SU-DHL-6 (cell line): ENCODE results near the gene RGS8.

Source experiments
- H2AFZ ChIP-seq: fragments of 200-600 bp; sonication (generic); 2 replicates; pipeline ENCODE4 v1.6.1; 2014; ENCODE audit warnings: low read depth, mild to moderate bottlenecking, moderate library complexity, mixed read lengths, antibody characterized with exemption, low read length; ENCODE audit not compliant: severe bottlenecking
- H3F3A ChIP-seq: fragments of 200-600 bp; shearing (Covaris generic); 2 replicates; pipeline ENCODE4 v1.6.0; 2016; ENCODE audit warnings: antibody characterized with exemption, mild to moderate bottlenecking; ENCODE audit not compliant: insufficient read depth
- H3K27ac ChIP-seq: fragments of 200-600 bp; sonication (generic); 2 replicates; pipeline ENCODE4 v1.5.1; 2016; ENCODE audit warnings: low read depth, mild to moderate bottlenecking, low read length, moderate library complexity, mixed read lengths
- H3K27me3 ChIP-seq: fragments of 200-600 bp; sonication (generic), shearing (Covaris generic); 2 replicates; pipeline ENCODE4 v1.6.0; 2014; ENCODE audit warnings: mild to moderate bottlenecking, low read length
- H3K36me3 ChIP-seq: fragments of 200-600 bp; sonication (generic); 2 replicates; pipeline ENCODE4 v1.6.1; 2014; ENCODE audit warnings: mild to moderate bottlenecking, low read length, mixed read lengths
- H3K4me2 ChIP-seq: fragments of 300-600, 200-600 bp; shearing (Covaris generic), sonication (generic); 2 replicates; pipeline ENCODE4 v1.6.0; 2014; ENCODE audit warnings: low read length, low read depth, mild to moderate bottlenecking; ENCODE audit not compliant: poor library complexity, severe bottlenecking
- H3K4me3 ChIP-seq: fragments of 200-600 bp; sonication (generic); 2 replicates; pipeline ENCODE4 v1.5.1; 2014; ENCODE audit warnings: antibody characterized with exemption, low read length, mild to moderate bottlenecking, mixed read lengths; ENCODE audit not compliant: insufficient read depth, poor library complexity, severe bottlenecking
- H3K79me2 ChIP-seq: fragments of 200-600 bp; sonication (generic); 2 replicates; pipeline ENCODE4 v1.6.1; 2014; ENCODE audit warnings: mild to moderate bottlenecking, low read length, moderate library complexity; ENCODE audit not compliant: insufficient read depth
- H3K9ac ChIP-seq: fragments of 200-600 bp; sonication (generic); 2 replicates; pipeline ENCODE4 v1.7.0; 2014; ENCODE audit warnings: mild to moderate bottlenecking, low read length
- H3K9me2 ChIP-seq: fragments of 200-600 bp; sonication (generic); replicated peaks from 2 replicates; pipeline ENCODE4 v1.6.1; 2014; ENCODE audit warnings: low read length; ENCODE audit not compliant: insufficient read depth
- H3K9me3 ChIP-seq: fragments of 200-600 bp; sonication (generic); 2 replicates; pipeline ENCODE4 v1.6.1; 2014; ENCODE audit warnings: low read length, mixed read lengths; ENCODE audit not compliant: insufficient read depth
- H4K20me1 ChIP-seq: fragments of 200-600 bp; sonication (generic); 2 replicates; pipeline ENCODE4 v1.6.1; 2014; ENCODE audit warnings: low read depth, mild to moderate bottlenecking, antibody characterized with exemption, low read length, moderate library complexity, mixed read lengths
- EZH2phosphoT487 ChIP-seq: fragments of 200-600 bp; sonication (generic), shearing (Covaris generic); conservative IDR thresholded peaks from 2 replicates; pipeline ENCODE4 v1.6.1; 2018; ENCODE audit warnings: mild to moderate bottlenecking, antibody characterized with exemption, low read length, moderate library complexity, mixed read lengths
- TF ChIP-seq, protein P1 (sequence below): fragments of 200-600 bp; sonication (generic); IDR thresholded peaks from one replicate; pipeline ENCODE4 v1.5.1; 2017; ENCODE audit warnings: antibody characterized with exemption, mild to moderate bottlenecking, low read length, moderate library complexity; ENCODE audit not compliant: insufficient read depth, poor library complexity, severe bottlenecking

Gene RGS8

DNA sequence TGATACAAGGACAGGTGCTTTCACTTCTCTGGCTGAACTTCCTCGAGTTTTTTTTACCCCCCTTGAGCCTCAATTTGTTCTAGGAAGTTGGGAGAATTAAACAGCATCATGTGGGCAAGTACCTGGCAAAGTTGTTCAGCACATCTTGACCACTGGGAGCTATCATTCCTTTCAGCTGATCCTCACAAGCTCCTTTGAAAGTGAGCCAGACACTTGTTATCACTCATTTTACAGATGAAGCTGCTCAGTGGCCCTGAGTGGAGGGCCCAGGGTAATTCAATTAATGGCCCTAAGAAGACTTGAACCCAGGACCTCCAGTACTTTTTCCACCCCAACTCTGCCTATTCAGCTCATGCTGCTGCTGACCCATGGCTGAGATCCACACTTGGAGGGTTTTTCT, 2.0 kb downstream of the RGS8 start:
- Histone ChIP-seq H3K9me2 (no peaks in the 10 kb centered on the region), H3K4me2 (no peak overlapping the region), H4K20me1 (no peaks in the 10 kb centered on the region), H2AFZ (no peak overlapping the region), H3K27me3 (no peaks in the 10 kb centered on the region), H3K36me3 (no peaks in the 10 kb centered on the region), H3K9me3 (no peaks in the 10 kb centered on the region), H3K9ac (no peak overlapping the region), H3K79me2 (no peaks in the 10 kb centered on the region), H3K4me3 (no peak overlapping the region), H3K27ac (no peak overlapping the region), H3F3A (peaks cover 8% of the 10 kb centered on the region; the same call in 1 of the 2 replicates)
- TF ChIP-seq, protein P1, sequence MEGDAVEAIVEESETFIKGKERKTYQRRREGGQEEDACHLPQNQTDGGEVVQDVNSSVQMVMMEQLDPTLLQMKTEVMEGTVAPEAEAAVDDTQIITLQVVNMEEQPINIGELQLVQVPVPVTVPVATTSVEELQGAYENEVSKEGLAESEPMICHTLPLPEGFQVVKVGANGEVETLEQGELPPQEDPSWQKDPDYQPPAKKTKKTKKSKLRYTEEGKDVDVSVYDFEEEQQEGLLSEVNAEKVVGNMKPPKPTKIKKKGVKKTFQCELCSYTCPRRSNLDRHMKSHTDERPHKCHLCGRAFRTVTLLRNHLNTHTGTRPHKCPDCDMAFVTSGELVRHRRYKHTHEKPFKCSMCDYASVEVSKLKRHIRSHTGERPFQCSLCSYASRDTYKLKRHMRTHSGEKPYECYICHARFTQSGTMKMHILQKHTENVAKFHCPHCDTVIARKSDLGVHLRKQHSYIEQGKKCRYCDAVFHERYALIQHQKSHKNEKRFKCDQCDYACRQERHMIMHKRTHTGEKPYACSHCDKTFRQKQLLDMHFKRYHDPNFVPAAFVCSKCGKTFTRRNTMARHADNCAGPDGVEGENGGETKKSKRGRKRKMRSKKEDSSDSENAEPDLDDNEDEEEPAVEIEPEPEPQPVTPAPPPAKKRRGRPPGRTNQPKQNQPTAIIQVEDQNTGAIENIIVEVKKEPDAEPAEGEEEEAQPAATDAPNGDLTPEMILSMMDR: no peak
- TF ChIP-seq EZH2phosphoT487: no peak

DNA sequence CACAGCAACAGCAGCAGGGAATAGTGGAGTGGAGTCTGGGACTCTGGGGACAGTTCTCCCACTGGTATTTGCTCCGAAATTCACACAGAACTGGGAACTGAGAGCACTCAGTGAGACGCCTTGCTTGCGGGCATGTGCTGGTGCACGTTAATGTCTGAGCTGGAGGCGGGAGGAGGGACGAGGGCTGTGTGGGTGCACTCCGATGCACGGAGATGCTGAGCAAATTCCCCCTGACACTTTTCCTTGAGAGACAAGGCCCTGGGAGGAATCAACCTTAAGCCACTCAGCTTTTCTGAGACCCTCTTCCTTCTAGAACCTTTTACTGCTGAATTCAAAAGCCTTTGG, 2.8 kb downstream of the RGS8 start:
- no peak overlapping the region for H3K4me2 ChIP-seq
- no peaks in the 10 kb centered on the region for H3K27me3 ChIP-seq
- no peak overlapping the region for H3K27ac ChIP-seq
- H3K9me2 ChIP-seq: no peaks in the 10 kb centered on the region
- H2AFZ ChIP-seq: no peak overlapping the region
- no peak overlapping the region for H3K4me3 ChIP-seq
- TF ChIP-seq, protein P1: no peak
- no peak for TF ChIP-seq EZH2phosphoT487
- no peaks in the 10 kb centered on the region for H4K20me1 ChIP-seq
- no peaks in the 10 kb centered on the region for H3K36me3 ChIP-seq
- no peak overlapping the region for H3K9ac ChIP-seq
- H3K9me3 ChIP-seq: no peaks in the 10 kb centered on the region
- H3F3A ChIP-seq: peaks cover 16% of the 10 kb centered on the region
- H3K79me2 ChIP-seq: no peaks in the 10 kb centered on the region

DNA sequence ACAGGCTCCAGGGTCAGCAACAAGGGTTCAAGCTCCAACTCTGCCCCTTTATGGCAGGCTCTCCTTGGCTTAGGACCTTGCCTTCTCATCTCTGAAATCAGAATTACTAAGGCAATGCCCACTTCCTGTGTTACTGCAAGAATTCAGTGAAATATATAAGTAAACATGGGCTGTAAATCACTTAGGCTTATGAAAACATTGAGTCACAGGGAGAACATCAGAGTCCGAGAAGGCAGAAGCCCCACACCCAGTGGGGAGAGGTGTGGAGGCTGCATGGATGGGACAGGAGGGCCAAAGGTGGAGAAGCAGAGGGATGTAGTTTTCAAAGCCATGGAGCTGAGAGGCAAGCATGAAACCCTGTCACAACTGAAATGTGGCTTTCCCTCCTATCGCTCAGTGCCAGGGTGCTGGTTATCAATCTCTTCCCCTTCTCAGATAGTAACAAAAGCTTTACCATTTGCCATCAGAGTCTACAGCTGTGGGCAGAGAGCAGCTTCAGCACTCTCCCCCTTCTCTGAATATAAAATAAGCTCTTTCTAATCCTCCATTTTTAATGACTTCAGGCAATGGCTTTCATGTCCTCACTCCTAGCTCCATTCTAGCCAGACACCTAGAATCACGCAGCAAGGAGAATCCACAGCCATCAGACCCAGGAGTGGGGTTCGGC, 3.4 kb downstream of the RGS8 start:
- no peak for TF ChIP-seq EZH2phosphoT487
- TF ChIP-seq, protein P1: no peak
- H3K27ac ChIP-seq: no peak overlapping the region

More for the DNA sequence above, 3.4 kb downstream of the RGS8 start:
- no peaks in the 10 kb centered on the region for H3K79me2 ChIP-seq
- no peaks in the 10 kb centered on the region for H3K9me2 ChIP-seq
- no peaks in the 10 kb centered on the region for H3K36me3 ChIP-seq
- no peaks in the 10 kb centered on the region for H3K27me3 ChIP-seq
- H3K9ac ChIP-seq: no peak overlapping the region
- no peak overlapping the region for H3K4me3 ChIP-seq
- peaks cover 21% of the 10 kb centered on the region for H3F3A ChIP-seq
- no peaks in the 10 kb centered on the region for H4K20me1 ChIP-seq
- H3K4me2 ChIP-seq: no peak overlapping the region
- no peaks in the 10 kb centered on the region for H3K9me3 ChIP-seq
- H2AFZ ChIP-seq: no peak overlapping the region
